ENCODE data around the gene CUL9.

Gene CUL9

DNA sequence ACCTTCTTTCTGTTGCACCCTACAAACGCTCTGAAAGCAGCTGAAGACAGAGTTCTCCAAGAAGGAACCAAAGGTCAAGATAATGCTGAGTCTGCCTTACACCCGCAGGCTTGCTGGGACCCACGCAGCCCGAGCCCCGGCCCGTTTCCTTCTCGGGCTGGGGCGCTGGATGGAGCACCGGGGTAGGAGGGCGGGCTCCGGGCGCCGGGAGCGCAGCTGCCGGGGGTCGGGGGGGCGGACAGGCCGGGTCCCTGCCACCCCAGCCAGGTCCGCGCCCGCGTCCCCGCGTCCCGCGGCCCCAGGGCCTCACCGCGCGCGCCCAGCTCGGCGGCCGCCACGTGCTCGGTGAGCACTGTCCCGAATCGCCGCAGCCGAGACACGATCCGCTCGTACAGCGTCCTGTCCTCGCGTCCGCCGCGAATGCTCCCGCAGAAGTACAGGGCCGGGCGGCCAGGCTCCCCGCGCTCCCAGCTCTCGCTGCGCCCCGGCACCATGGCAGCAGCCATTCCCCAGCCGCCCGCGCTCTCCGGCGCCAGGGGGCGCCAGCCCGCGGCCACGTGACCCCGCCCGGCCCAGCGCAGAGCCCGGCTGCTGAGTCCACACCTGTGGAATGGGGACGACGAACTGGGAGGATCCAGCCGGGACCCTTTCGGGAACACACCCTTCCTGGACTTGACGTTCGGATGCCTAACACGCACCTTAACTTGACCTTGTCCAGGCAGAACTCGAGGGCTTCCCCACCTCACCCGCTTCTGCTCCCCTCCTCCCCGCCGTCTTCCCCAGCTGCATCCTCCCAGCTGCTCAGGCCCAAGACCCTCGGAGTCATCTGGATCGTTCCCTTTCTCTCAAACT is 47.2 kb downstream of the CUL9 start, which contains the start of gene DNPH1:
Gene DNPH1 (minus strand): TSS at position 531 of the 852 bp plus-strand sequence. CDS start 25 bp downstream, at position 506.
- TF ChIP-seq, protein P1, sequence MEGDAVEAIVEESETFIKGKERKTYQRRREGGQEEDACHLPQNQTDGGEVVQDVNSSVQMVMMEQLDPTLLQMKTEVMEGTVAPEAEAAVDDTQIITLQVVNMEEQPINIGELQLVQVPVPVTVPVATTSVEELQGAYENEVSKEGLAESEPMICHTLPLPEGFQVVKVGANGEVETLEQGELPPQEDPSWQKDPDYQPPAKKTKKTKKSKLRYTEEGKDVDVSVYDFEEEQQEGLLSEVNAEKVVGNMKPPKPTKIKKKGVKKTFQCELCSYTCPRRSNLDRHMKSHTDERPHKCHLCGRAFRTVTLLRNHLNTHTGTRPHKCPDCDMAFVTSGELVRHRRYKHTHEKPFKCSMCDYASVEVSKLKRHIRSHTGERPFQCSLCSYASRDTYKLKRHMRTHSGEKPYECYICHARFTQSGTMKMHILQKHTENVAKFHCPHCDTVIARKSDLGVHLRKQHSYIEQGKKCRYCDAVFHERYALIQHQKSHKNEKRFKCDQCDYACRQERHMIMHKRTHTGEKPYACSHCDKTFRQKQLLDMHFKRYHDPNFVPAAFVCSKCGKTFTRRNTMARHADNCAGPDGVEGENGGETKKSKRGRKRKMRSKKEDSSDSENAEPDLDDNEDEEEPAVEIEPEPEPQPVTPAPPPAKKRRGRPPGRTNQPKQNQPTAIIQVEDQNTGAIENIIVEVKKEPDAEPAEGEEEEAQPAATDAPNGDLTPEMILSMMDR (IDR thresholded peaks at IDR 0.05; ENCODE audit: low read depth, low read length, missing control alignments): peak; percentile 76
- peak within 1 kb of the TSS; percentile 71 for H3K4me3 ChIP-seq (replicated peaks; ENCODE audit: low read depth, low read length)
- DNase-seq (ENCODE audit: extremely low read depth, low read depth): peak; percentile 25

- TF ChIP-seq, protein P1 (IDR thresholded peaks at IDR 0.05; ENCODE audit: low read depth, low read length, missing control alignments): no peak
- DNase-seq (ENCODE audit: extremely low read depth, low read depth): no peak
- H3K4me3 ChIP-seq (replicated peaks; ENCODE audit: low read depth, low read length): peak overlapping the region; percentile 71; the same call in 1 of the 2 replicates
Measured at GRCh38 chr6:43229803-43230620, 48.0 kb downstream of the CUL9 start.

DNA sequence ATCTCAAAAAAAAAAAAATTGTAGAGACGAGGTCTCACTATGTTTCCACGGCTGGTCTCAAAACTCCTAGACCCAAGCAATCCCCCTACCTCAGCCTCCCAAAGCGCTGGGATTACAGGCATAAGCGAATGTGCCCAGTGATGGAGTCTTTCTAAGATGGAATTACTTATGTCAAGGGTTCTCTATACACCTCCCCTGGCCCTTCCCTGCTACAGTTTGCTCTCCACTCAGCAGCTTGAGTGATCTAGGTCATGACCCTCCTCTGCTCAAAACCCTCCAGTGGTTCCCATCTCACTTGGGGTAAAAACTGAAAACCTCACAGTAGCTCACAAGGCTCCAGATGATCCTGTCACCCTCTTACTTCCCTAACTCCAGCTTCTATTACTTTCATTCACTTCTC is 49.1 kb downstream of the CUL9 start:
- no peak overlapping the region for H3K4me3 ChIP-seq (replicated peaks; ENCODE audit: low read depth, low read length)
- no peak for DNase-seq (ENCODE audit: extremely low read depth, low read depth)
- TF ChIP-seq, protein P1 (IDR thresholded peaks at IDR 0.05; ENCODE audit: low read depth, low read length, missing control alignments): no peak

- no peak for DNase-seq (ENCODE audit: extremely low read depth, low read depth)
- TF ChIP-seq, protein P1 (IDR thresholded peaks at IDR 0.05; ENCODE audit: low read depth, low read length, missing control alignments): no peak
- no peak overlapping the region for H3K4me3 ChIP-seq (replicated peaks; ENCODE audit: low read depth, low read length)
Measured at GRCh38 chr6:43231735-43232450, 49.9 kb downstream of the CUL9 start.

DNA sequence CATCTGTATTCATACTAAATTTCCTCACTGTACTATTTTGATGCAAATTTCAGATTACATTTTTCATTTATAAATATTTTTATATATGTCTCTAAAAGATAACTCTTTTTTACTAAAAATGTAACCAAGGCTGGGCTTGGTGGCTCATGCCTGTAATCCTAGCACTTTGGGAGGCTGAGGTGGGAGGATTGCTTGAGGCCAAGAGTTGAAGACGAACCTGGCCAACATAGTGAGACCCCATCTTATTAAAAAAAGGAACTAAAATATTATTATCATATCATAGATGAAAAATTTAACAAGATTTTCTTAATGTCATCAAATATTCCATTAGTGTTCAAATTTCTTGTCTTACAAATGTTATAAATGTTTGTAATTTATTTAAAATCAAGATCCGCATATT is 53.8 kb downstream of the CUL9 start:
- DNase-seq (ENCODE audit: extremely low read depth, low read depth): no peak
- H3K4me3 ChIP-seq (replicated peaks; ENCODE audit: low read depth, low read length): no peak overlapping the region
- TF ChIP-seq, protein P1 (IDR thresholded peaks at IDR 0.05; ENCODE audit: low read depth, low read length, missing control alignments): no peak

- H3K4me3 ChIP-seq (replicated peaks; ENCODE audit: low read depth, low read length): no peak overlapping the region
- no peak for DNase-seq (ENCODE audit: extremely low read depth, low read depth)
- TF ChIP-seq, protein P1 (IDR thresholded peaks at IDR 0.05; ENCODE audit: low read depth, low read length, missing control alignments): no peak
Measured at GRCh38 chr6:43239054-43239453, 57.1 kb downstream of the CUL9 start.
